Endothelial cell (in vitro differentiated cells): ENCODE results near the gene TBL1X. TPM values are rescaled to one million over a fixed set of nuclear protein-coding genes. Genes with fewer than 3 reads are reported as not detected.
A peak's percentile ranks its signal among the peaks of the same experiment; 100 is the strongest.

Experiments used
- DNase-seq: peaks from one replicate; pipeline ENCODE4 v3.0.0; 2021; ENCODE audit warnings: low spot score
- H3K27ac Mint-ChIP-seq: one replicate; pipeline ENCODE4 v1.8.0; 2021; ENCODE audit warnings: mixed read lengths, inconsistent platforms; ENCODE audit not compliant: unreplicated experiment
- H3K27me3 Mint-ChIP-seq: one replicate; pipeline ENCODE4 v1.8.0; 2021; ENCODE audit warnings: mild to moderate bottlenecking, moderate library complexity, mixed read lengths, inconsistent platforms; ENCODE audit not compliant: unreplicated experiment
- H3K36me3 Mint-ChIP-seq: one replicate; pipeline ENCODE4 v1.8.0; 2021; ENCODE audit warnings: mild to moderate bottlenecking, low read depth, mixed read lengths, inconsistent platforms; ENCODE audit not compliant: unreplicated experiment
- H3K4me1 Mint-ChIP-seq: one replicate; pipeline ENCODE4 v1.8.0; 2021; ENCODE audit warnings: mild to moderate bottlenecking, mixed read lengths, inconsistent platforms; ENCODE audit not compliant: unreplicated experiment
- H3K4me3 Mint-ChIP-seq: one replicate; pipeline ENCODE4 v1.8.0; 2021; ENCODE audit warnings: mild to moderate bottlenecking, mixed read lengths, inconsistent platforms; ENCODE audit not compliant: unreplicated experiment
- H3K9me3 Mint-ChIP-seq: one replicate; pipeline ENCODE4 v1.8.0; 2021; ENCODE audit warnings: mixed read lengths, inconsistent platforms; ENCODE audit not compliant: unreplicated experiment
- total RNA-seq: library from RNA; stranded (reverse); fragmentation: NEBNext Ultra II Directional; extraction: Animal tissue kit (Norgen Biotek cat#: 25700); gene quantifications from one replicate; pipeline ENCODE4 v1.2.1, GENCODE V29; 2021; ENCODE audit not compliant: unreplicated experiment
- TF ChIP-seq, protein P1 (sequence below): fragments of 200-600 bp; sonication (generic); IDR thresholded peaks from one replicate; pipeline ENCODE4 v1.5.0; 2021; ENCODE audit warnings: antibody characterized with exemption; ENCODE audit not compliant: unreplicated experiment

TBL1X gene
- total RNA-seq, 1 donor from 2014 or later = 19.4 TPM

DNA sequence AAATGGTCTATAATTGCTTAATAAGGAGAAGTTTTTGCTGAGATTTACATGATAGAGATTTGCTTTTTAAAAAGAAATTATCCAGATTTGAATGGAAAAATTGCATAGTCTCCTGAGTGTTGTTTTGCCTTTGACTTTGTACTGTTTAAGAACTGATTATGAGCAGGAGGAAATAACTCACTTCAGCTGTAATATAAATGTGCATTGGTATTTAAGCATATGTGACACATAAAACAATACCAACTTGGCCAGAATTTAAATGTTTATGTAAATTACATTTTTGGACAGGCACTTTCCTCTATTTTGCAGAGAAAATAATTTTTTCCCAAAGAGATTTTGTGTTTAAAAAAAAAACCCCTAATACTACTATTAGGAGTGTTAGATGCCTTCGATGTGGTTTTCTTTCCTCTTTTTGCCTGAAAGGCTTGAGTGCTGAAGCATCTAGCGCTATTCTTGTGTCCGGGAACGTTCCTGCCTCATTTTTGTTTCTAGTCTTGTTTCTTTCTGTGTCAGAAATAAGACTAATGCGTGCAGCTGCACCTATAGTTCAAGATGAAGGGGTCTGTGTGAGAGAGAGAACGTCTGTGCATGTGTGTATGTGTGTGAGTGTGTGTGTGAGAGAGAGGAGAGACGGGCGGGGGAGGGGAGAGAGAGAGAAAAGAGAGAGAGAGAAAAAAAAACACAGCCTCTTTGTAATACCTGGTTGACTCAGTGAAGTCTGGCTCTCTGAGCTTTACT, 60.8 kb downstream of the TBL1X start:
- H3K27ac Mint-ChIP-seq = no peak overlapping the region
- H3K4me1 Mint-ChIP-seq = peaks cover 5% of the 10 kb centered on the region
- H3K36me3 Mint-ChIP-seq = no peaks in the 10 kb centered on the region
- no peak for DNase-seq
- TF ChIP-seq, protein P1, sequence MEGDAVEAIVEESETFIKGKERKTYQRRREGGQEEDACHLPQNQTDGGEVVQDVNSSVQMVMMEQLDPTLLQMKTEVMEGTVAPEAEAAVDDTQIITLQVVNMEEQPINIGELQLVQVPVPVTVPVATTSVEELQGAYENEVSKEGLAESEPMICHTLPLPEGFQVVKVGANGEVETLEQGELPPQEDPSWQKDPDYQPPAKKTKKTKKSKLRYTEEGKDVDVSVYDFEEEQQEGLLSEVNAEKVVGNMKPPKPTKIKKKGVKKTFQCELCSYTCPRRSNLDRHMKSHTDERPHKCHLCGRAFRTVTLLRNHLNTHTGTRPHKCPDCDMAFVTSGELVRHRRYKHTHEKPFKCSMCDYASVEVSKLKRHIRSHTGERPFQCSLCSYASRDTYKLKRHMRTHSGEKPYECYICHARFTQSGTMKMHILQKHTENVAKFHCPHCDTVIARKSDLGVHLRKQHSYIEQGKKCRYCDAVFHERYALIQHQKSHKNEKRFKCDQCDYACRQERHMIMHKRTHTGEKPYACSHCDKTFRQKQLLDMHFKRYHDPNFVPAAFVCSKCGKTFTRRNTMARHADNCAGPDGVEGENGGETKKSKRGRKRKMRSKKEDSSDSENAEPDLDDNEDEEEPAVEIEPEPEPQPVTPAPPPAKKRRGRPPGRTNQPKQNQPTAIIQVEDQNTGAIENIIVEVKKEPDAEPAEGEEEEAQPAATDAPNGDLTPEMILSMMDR = no peak
- H3K27me3 Mint-ChIP-seq = peaks cover 2% of the 10 kb centered on the region
- H3K9me3 Mint-ChIP-seq = no peaks in the 10 kb centered on the region
- H3K4me3 Mint-ChIP-seq = no peak overlapping the region

DNA sequence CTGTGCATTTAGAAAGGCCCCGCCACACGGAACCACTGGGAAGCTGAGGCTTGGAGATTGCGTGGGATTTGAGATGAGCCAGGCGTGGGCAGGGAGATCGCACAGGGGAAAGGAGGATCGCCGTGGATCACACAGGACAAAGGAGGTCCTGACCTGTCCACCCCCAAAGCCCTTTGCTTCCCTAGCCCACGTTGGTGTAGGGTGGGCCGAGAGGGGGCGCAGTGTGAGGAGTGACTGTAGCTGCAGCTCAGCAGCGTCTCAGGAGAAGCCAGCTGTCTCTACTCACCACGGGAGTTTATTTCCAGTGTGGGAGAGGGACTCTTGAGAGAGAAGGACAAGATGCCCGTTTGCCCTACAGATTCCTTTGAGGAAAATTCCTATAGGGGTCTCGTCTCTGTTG, 62.1 kb downstream of the TBL1X start:
- Mint-ChIP-seq H3K27ac (no peak overlapping the region), H3K4me1 (peaks cover 11% of the 10 kb centered on the region), H3K36me3 (no peaks in the 10 kb centered on the region), H3K27me3 (peaks cover 4% of the 10 kb centered on the region), H3K9me3 (no peaks in the 10 kb centered on the region), H3K4me3 (no peak overlapping the region)
- TF ChIP-seq, protein P1 = no peak
- no peak for DNase-seq

DNA sequence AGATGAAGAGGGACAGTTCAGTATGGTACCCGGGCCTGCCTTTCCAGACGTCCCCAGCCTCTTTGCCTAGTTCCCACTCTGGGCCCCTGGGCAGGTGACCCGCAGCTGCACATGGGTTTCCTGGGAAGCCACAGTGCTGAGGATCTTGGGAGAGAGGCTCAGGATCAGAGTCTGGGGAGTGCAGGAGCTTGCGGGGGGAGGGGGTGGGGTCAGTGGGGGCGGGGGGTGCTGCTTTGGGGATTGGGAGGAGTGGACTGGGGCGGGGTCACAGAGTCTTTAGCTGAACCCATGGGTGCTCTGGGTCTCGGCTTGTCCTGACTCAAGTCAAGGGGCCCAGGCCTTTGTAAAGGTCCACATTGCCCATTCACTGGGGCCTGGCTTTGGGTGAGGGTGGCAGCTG, 63.6 kb downstream of the TBL1X start:
- Mint-ChIP-seq H3K27me3 (peaks cover 4% of the 10 kb centered on the region), H3K36me3 (no peaks in the 10 kb centered on the region), H3K4me3 (no peak overlapping the region), H3K27ac (no peak overlapping the region), H3K9me3 (no peaks in the 10 kb centered on the region), H3K4me1 (peaks cover 19% of the 10 kb centered on the region)
- no peak for DNase-seq
- TF ChIP-seq, protein P1 = no peak

DNA sequence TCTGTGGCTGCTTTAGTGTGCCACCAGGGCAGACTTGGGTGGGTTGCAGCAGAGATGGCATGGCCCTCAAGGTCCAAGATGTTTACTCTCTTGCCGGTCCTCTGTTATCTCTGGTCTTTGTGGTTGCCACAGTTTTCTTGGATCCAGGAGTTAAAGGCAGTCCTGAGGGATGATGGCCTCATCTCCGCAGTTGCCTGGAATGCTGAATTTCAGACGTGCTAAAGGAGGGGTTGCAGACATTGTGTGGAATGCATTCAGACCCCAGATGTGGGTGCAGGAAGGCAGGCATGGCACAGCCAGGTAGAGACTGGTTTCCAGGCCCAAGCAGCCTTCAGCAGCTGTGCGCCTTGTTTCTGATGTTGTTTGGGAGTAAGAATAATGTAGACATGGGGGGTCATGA, 64.4 kb downstream of the TBL1X start:
- peaks cover 19% of the 10 kb centered on the region for H3K4me1 Mint-ChIP-seq
- H3K27me3 Mint-ChIP-seq = peaks cover 4% of the 10 kb centered on the region
- no peak for DNase-seq
- TF ChIP-seq, protein P1 = no peak
- H3K9me3 Mint-ChIP-seq = no peaks in the 10 kb centered on the region
- no peaks in the 10 kb centered on the region for H3K36me3 Mint-ChIP-seq
- no peak overlapping the region for H3K4me3 Mint-ChIP-seq
- no peak overlapping the region for H3K27ac Mint-ChIP-seq

DNA sequence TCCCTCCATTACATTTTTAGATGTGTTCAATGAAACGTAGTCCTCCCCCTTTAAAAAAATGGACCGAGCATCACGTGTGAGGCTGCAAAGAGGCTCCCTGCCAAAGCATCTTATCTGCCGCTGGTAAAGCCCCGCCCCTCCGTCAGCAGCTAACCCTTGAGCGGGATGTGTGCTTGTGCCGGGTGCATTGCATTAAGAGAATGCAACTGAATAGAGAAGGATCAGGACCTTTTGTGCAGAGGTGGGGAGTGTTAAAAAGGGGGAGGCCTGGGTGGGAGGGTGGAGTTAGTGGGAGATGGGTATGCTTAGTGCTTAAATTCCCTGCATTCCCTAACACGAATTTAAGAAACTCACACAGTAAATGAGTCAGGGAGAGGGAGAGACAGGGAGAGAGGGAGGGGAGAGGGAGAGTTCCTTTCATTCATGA, 66.0 kb downstream of the TBL1X start:
- Mint-ChIP-seq H3K27me3 (peaks cover 4% of the 10 kb centered on the region), H3K27ac (no peak overlapping the region), H3K4me1 (peaks cover 29% of the 10 kb centered on the region), H3K4me3 (no peak overlapping the region), H3K9me3 (no peaks in the 10 kb centered on the region), H3K36me3 (no peaks in the 10 kb centered on the region)
- TF ChIP-seq, protein P1 = no peak
- peak; percentile 34 for DNase-seq
